ENCODE results near the gene PLEKHF1. TPM values are rescaled to one million over a fixed set of nuclear protein-coding genes. Genes with fewer than 3 reads are reported as not detected.

Gene PLEKHF1
- total and polyA plus RNA-seq, 11 donors: 7.8 to 46.1 (median 18.0) TPM

DNA sequence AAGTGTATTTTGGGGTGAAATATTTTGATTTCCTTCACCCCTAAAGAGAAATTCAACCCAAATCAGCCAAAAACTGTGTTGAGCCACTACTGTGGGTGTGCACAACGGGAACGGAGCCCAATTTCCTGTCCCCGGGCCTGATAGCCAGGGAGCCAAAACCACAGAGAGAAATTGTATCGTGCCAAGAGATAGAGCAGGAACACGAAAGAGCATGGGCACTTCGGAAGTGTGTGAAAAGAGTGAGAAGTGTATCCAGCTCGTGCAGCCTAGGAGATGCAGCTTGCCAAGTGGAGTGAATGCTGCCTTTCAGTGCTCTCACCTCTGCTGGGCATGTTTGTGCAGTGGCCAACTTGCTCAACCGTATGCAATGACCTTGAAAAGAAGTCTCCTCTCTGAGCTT, 19.4 kb upstream of the PLEKHF1 start:
- DNase-seq (peak; percentile 55 to 79 (median 60)), ATAC-seq (peak; percentile 89 to 96 (median 95))
- no peaks in the 10 kb centered on the region for H3K27me3 ChIP-seq
- TF ChIP-seq, protein P1, sequence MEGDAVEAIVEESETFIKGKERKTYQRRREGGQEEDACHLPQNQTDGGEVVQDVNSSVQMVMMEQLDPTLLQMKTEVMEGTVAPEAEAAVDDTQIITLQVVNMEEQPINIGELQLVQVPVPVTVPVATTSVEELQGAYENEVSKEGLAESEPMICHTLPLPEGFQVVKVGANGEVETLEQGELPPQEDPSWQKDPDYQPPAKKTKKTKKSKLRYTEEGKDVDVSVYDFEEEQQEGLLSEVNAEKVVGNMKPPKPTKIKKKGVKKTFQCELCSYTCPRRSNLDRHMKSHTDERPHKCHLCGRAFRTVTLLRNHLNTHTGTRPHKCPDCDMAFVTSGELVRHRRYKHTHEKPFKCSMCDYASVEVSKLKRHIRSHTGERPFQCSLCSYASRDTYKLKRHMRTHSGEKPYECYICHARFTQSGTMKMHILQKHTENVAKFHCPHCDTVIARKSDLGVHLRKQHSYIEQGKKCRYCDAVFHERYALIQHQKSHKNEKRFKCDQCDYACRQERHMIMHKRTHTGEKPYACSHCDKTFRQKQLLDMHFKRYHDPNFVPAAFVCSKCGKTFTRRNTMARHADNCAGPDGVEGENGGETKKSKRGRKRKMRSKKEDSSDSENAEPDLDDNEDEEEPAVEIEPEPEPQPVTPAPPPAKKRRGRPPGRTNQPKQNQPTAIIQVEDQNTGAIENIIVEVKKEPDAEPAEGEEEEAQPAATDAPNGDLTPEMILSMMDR (IDR thresholded peaks at IDR 0.05): no peak
- no peak for TF ChIP-seq POLR2A (IDR thresholded peaks at IDR 0.05)
- intact Hi-C loops (cut with DNase I): loop anchor here in 1 of 10 donors (1.0 kb wide), 1 partner anchor 30 kb away; no protein-coding TSS in a partner anchor
- peak overlapping the region in 10 of 12 donors; percentile 28 to 79 (median 66) for H3K27ac ChIP-seq
- 0 to 2% (median 1%) methylated on average over 8 of the region's 8 CpGs for WGBS, 4 donors
- H3K36me3 ChIP-seq: no peaks in the 10 kb centered on the region
- H3K4me1 ChIP-seq: peaks cover 3 to 23% (median 14%) of the 10 kb centered on the region in 12 donors
- no peaks in the 10 kb centered on the region for H3K9me3 ChIP-seq
- no peak overlapping the region for H3K4me3 ChIP-seq

DNA sequence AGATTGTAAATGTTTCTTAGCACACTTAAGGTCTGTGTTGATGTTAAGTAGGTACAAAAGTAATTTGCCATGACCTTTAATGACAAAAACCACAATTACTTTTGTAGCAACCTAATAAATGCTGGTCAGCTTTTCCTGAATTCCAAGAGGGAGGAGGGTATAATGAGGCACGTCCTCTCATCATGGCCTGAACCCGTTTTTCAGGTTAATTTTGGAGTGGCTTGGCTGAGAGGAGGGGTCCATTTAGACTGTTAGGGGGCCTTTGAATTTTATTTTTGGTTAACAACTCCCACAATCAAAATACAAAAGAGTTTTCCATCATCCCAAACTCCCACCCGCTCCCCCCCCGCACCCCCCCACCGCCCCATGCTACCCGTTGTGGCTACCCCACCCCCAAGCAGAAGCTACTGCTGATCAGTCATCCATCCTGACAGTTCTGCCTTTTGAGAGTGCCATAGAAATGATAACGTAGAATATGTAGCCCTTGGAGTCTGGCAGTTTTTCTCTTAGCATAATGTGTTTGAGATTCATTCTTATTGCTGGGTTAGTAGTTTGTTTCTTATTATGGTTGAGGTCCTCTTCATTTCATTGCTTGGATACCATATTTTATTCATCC, 14.4 kb upstream of the PLEKHF1 start:
- intact Hi-C loops (cut with DNase I): no loop called here
- DNase-seq (no peak), ATAC-seq (no peak)
- Histone ChIP-seq H3K4me3 (no peak overlapping the region), H3K27ac (no peak overlapping the region), H3K4me1 (peaks cover 0 to 7% (median 6%) of the 10 kb centered on the region in 12 donors), H3K27me3 (no peaks in the 10 kb centered on the region), H3K36me3 (no peaks in the 10 kb centered on the region), H3K9me3 (peaks cover 0 to 8% (median 0%) of the 10 kb centered on the region in 12 donors)
- 55 to 74% (median 72%) methylated on average over 7 of the region's 7 CpGs for WGBS, 4 donors
- TF ChIP-seq, protein P1 (IDR thresholded peaks at IDR 0.05): no peak
- TF ChIP-seq POLR2A (IDR thresholded peaks at IDR 0.05): no peak

GRCh38 chr19:29651622-29652394, 13.5 kb upstream of the PLEKHF1 start:
- WGBS, 4 donors: 85 to 89% (median 88%) methylated on average over 7 of the region's 7 CpGs
- no peaks in the 10 kb centered on the region for H3K36me3 ChIP-seq
- TF ChIP-seq, protein P1 (IDR thresholded peaks at IDR 0.05): no peak
- TF ChIP-seq POLR2A (IDR thresholded peaks at IDR 0.05): no peak
- ATAC-seq: no peak
- no peak overlapping the region for H3K4me3 ChIP-seq
- H3K27me3 ChIP-seq: no peaks in the 10 kb centered on the region
- intact Hi-C loops (cut with DNase I): no loop called here
- peaks cover 0 to 8% (median 0%) of the 10 kb centered on the region in 12 donors for H3K9me3 ChIP-seq
- H3K4me1 ChIP-seq: no peaks in the 10 kb centered on the region
- DNase-seq: no peak
- no peak overlapping the region for H3K27ac ChIP-seq

GRCh38 chr19:29653398-29653797, 11.9 kb upstream of the PLEKHF1 start:
- intact Hi-C loops (cut with DNase I): no loop called here
- H3K4me1 ChIP-seq: no peaks in the 10 kb centered on the region
- H3K27ac ChIP-seq: no peak overlapping the region
- H3K9me3 ChIP-seq: peaks cover 0 to 8% (median 0%) of the 10 kb centered on the region in 12 donors
- no peak overlapping the region for H3K4me3 ChIP-seq
- no peak for TF ChIP-seq POLR2A (IDR thresholded peaks at IDR 0.05)
- TF ChIP-seq, protein P1 (IDR thresholded peaks at IDR 0.05): no peak
- no peaks in the 10 kb centered on the region for H3K36me3 ChIP-seq
- no peak for ATAC-seq
- H3K27me3 ChIP-seq: no peaks in the 10 kb centered on the region
- no peak for DNase-seq
- 87 to 93% (median 89%) methylated on average over 5 of the region's 5 CpGs for WGBS, 4 donors
